GM18907 (cell line): ENCODE results near the gene SLC35G2.
"Not testable (repeated sequence)": the region's sequence is repeated elsewhere in the genome, so short reads cannot be mapped to it uniquely, and the experiment has no call there.

Experiments
- ATAC-seq: cut with Tn5 transposase; IDR thresholded peaks from one replicate; pipeline ENCODE4 v1.9.1; 2021; ENCODE audit warnings: mild to moderate bottlenecking, moderate library complexity; ENCODE audit not compliant: unreplicated experiment

Gene SLC35G2

GRCh38 chr3:136818769-136819391, at the start of gene SLC35G2:
TSS of gene SLC35G2 (plus strand) at chr3:136819126. CDS start at chr3:136854461, 35,335 bp downstream.
- ATAC-seq, result peak; percentile 48

- ATAC-seq, result no peak
Observed at GRCh38 chr3:136772709-136773108, 46.2 kb upstream of the SLC35G2 start.

- ATAC-seq, result no peak
Observed at GRCh38 chr3:136778865-136779264, 40.1 kb upstream of the SLC35G2 start.

DNA sequence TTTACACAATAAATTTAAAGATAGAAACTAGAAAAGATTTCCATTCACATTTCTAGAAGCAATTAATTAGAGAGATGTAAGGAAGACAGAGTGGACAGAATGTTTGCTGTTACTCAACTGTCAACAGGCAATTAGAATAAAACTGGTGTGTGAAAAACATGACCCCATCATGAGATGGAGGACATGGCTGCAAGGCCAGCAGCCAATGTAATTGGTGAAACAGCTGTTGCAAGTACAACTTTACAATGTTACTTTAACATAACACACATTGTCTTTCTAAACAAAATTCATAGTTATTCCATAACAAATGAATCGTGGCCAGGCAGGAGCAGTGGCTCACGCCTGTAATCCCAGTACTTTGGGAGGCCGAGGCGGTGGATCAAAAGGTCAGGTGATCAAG, 38.2 kb upstream of the SLC35G2 start:
- no peak for ATAC-seq

GRCh38 chr3:136783708-136784191, 35.2 kb upstream of the SLC35G2 start:
- no peak for ATAC-seq

DNA sequence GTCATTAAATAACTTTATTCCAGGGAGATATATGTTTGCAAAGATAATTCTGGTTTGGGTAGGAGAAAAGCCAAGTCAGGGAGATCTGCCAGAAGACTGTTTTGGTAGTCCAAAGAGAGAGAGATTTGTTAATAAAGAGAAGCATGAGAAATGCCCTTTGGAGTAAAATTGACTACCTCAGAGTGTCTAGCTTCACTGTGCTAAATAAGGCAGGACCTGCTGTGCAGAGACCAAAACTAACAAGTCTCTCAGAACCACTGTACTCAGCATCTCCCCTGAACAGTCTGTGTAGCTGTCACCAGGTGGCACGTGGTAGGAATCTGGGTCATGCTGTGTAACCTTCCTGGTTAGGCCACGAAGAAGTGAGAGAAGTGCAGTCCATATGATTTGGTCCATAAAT, 31.6 kb upstream of the SLC35G2 start:
- ATAC-seq, result peak; percentile 72

GRCh38 chr3:136788154-136788553, 30.8 kb upstream of the SLC35G2 start:
- ATAC-seq, result no peak

GRCh38 chr3:136789976-136790375, 28.9 kb upstream of the SLC35G2 start:
- no peak for ATAC-seq

DNA sequence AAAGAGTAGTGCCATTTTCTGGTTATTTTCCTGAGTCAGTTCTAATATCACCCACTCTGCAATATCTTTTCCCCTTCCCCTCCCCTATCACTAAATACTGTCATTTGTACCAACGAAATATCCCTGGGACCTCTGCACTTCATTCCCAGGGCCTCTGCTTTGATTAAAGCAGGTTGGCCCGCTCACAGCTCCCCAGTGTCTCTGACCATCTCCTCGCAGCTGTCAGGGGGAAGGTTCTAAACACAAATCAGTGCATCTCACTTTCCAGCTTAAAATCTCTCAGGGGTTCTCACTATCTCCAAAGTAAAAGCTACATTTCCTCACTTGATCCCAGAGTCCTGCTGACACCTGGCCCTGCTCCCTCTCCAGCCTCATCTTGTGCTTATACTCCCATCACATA, 28.1 kb upstream of the SLC35G2 start:
- no peak for ATAC-seq

GRCh38 chr3:136792556-136793330, 26.2 kb upstream of the SLC35G2 start:
- ATAC-seq, result no peak

GRCh38 chr3:136801146-136801545, 17.8 kb upstream of the SLC35G2 start:
- ATAC-seq, result not testable (repeated sequence)

DNA sequence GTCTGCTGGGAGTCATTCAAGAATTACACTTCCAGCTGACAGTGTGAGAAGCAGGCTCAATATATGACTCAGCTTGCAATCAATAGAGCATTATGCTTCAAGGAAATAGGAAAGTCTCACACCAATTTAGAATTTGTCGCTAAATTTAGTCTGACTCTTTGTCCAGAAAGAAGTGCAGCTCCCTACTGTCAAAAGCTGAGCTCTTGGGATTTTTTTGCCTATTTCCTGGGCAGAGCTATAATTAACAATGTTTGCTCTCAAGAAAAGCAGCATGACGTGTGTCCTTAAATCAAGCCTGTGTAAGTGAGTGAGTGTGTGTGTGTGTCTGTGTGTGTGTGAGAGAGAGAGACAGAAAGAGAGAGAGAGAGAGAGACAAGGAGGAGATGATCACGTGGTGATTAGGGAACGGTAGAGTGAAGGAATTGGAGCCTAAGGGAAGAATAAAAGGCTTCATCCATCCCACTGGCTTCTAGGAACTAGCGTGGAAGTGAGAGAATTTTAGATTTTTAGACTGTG, 16.4 kb upstream of the SLC35G2 start:
- ATAC-seq, result no peak

DNA sequence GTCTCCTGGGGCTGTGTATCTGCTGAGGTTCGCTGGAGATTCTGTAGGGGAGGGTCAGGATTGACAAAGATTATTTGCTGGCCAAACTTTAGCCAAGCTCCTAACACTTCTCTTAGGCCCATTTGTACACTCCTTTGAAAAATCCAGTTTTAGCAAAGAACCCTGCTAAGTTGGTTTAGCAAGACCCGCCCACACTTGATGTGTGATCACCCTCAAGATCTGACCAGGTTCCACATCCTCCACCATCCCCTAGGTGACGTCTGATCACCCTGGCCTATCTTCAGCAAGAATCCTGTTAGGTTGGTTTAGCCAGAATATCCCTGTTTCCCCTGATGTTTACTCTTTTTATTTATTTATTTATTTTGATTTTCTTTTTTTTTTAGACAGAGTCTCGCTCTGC, 14.8 kb upstream of the SLC35G2 start:
- no peak for ATAC-seq

DNA sequence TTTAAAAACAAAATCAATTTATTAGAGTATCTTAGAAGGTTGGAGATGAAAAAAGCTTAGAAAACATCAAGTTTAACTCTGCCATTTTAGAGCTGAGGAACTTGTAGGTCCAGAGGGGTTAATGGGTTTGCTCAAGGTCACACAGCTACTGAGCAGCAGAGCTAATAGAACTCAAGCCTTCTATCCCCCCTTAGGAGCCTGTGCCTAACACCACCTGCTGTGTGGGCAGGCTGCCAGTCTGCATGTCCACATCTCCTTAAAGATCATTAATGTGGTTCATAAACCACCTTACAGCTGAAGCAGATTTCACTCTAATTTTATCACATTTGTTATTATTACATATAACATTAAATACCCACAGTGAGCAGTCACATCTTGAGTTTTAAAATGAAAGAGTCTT, 14.1 kb upstream of the SLC35G2 start:
- no peak for ATAC-seq

GRCh38 chr3:136805795-136806194, 13.1 kb upstream of the SLC35G2 start:
- ATAC-seq, result no peak

DNA sequence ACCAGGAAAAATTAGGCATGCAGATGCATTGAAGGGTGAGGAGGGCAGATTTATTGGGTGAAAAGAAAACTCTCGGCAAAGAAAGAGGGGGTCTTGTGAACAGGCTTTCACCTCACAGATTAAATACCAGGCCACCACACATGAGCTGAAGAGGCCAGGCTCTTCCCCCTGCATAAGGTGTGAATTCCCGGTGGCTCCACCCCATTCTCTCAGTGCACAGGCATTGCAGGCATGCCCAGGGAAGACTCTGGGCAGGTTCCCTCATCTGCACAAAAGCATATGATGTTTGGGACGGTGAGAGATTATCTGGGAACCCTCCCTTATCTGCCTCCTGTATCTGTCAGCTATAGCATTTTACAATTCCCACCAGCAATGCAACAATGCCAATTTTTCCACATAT, 7.2 kb upstream of the SLC35G2 start:
- no peak for ATAC-seq

DNA sequence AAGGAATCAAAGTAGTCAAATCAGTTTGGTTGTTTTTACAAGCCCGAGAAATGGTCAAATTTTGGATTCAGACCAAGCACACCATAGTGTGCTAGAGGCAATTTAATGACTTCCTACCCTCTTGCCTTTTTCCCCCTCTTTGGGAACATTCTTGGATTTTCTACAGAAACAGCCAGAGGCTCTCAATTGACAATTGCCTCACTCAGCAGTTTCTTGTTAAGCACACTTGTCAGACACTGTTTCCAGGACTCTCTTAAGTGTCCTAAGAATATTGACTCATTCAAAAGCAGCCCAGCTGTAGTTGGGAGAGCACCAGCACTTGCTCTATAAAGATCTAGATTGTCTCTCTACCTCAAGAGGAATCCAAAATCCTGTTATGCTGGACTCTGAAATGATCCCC, 1.5 kb upstream of the SLC35G2 start:
- no peak for ATAC-seq

DNA sequence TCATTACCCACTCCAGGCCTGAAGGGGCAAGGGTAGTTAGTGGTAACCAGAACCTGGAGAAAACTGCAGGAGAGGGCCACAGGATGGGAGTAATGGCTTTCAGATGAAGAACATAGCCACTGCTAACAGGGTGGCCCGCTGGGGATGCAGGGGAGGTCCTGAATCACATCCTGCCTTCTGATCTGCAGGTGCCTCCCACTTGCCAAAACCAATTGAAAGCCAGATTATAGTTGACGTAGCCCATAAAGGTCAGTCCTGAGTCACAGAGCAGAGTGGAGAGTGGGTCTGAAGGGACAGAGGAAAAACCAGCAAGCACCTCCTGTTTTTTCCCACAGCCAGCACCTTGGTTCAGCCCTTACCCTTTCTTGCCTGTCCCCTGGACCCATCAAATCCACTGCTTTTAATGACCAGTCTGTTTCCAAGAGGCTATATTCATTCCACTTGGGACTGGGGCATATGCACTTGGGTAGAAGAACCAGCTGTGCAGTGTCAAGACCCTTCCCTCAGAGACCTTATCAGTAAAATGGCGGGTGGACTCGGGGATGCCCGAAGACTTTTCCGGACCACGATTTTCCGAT, 646 bp upstream of the SLC35G2 start:
- ATAC-seq, result peak; percentile 10

GRCh38 chr3:136819392-136819730, 435 bp downstream of the SLC35G2 start:
- ATAC-seq, result peak; percentile 32

DNA sequence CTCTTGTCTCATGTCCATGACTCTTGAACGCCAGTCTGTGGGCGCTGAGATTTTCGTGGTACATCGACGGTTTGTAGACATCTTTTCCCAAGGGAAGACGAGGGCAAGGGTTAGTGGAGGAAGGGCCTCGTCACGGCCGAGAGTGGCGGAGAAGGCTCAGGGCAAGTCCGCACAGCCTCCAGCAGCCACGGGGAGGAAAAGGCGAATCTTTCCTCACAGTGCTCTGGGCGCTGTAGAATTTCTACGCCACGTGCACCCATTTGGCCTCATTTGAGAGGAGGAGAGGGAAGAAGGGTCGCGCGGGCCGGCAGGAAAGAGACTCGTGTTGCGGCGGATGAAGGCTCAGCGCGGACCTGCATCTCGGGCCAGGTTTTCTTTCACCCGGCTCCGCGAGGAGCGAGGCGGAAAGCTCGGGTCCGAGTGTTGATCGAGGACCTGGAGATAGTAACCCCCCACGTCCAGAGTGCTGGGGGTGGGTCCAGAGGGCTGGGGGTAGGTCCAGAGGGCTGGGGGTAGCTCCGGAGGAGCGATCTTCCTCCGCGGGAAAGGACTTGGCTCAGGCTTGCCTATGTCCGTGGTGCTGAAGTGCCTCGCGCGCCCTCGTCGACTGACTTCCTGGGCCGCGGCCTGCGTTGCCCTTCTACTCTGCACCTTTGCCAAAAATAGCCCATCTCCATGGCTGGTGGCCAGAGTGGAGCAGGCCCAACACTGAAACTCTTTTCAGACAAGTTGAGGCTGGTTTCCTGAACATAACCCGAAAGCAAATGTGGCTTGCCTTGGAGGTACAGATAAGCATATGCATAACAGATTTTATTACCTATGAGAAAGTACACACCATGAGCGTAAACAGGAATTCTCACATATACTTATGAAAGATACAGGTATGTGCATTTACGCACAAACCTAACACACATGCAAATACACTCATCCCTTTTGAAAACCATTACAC, 1.1 kb downstream of the SLC35G2 start:
- no peak for ATAC-seq

DNA sequence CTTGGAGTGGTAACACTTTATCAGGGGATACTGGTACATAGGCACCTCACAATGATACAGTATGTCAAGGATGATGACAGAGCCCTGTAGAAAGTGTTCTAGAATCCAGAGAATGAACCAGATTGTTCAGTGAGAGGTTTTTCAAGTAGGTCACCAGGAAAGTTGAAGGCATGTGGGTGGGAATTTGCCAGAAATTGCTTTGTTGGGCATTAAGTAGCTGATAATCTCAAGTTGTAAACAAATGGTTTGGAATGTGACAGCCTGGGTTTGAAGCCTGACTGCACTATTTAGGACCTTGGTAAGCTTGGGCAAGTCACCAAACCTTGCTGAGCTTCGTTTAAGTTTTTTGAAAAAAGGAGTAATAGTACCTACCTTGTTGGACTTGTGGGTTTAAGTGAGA, 12.5 kb downstream of the SLC35G2 start:
- ATAC-seq, result no peak
